ENCODE measurements around the gene CRYBG2. TPM values are rescaled to one million over a fixed set of nuclear protein-coding genes. Genes with fewer than 3 reads are reported as not detected.

CRYBG2 gene
- total and polyA plus RNA-seq, 2 of the 13 experiments (the other 11 are each of a cell fraction or from before 2014, with no cell fraction given), result 1.3 to 2.9 TPM

- Histone ChIP-seq H3K79me2 (ENCODE audit: insufficient read depth, low read length) (no peaks in the 10 kb centered on the region), H3K4me2 (ENCODE audit: low read depth, low read length) (peak overlapping the region; percentile 77), H4K20me1 (ENCODE audit: insufficient read depth, low read length) (no peaks in the 10 kb centered on the region), H3K4me3 (replicated peaks in 1 of 3; ENCODE audit: insufficient read depth in 1 of 3, low read depth in 2 of 3, low read length in 3 of 3) (peak overlapping the region in 2 of 3 experiments; percentile 16 to 49; a peak in 4 of 6 replicates), H3K9ac (ENCODE audit: insufficient read depth, low read depth, low read length) (peak overlapping the region; percentile 67), H3K36me3 (replicated peaks in 1 of 2; ENCODE audit: control insufficient read depth in 1 of 2, insufficient read depth in 2 of 2, low read length in 2 of 2) (no peaks in the 10 kb centered on the region), H3K9me3 (ENCODE audit: low read length) (no peaks in the 10 kb centered on the region), H3K27ac (ENCODE audit: extremely low read length, insufficient read depth, low read length) (peak overlapping the region; percentile 81), H3K27me3 (ENCODE audit: control insufficient read depth in 1 of 2, insufficient read depth in 2 of 2, low read length in 2 of 2) (no peaks in the 10 kb centered on the region), H3K4me1 (ENCODE audit: insufficient read depth, low read length) (peaks cover 88% of the 10 kb centered on the region), H2AFZ (ENCODE audit: low read length) (no peak overlapping the region)
- CTCF ChIA-PET (ENCODE audit: low intra/inter-chr PET ratio, low total read pairs), result interaction anchor here (1.3 kb wide), 1 partner anchor 74 kb away, joined by 3 read pairs; no protein-coding TSS in a partner anchor
- ATAC-seq, result peak; percentile 84
- POLR2A ChIA-PET, result interaction anchor here (0.7 to 3.0 kb wide), 9 partner anchors 9 to 79 kb away, joined by 3 to 65 read pairs (median 5); partner anchors contain the start of genes DHDDS and SH3BGRL3
- WGBS (ENCODE audit: low lambda C conversion rate), result 13% methylated on average over 12 of the region's 15 CpGs
- in situ Hi-C loops (cut with HindIII; ENCODE audit: extremely low pct_ligation_motif_present, low pct_unique_long_range_greater_than_20kb), result no loop called here
- intact Hi-C loops (cut with micrococcal nuclease; ENCODE audit: unreplicated experiment), result loop anchor here (1.0 kb wide), 1 partner anchor 7 kb away; no protein-coding TSS in a partner anchor
- BruUV-seq (replicated peaks), result TSS peak; percentile 91
- DNase-seq (ENCODE audit: low spot score), result peak; percentile 90
- FAIRE-seq, result peak; percentile 98
- TF ChIP-seq ZNF747 (CRISPR knock-in tag; IDR thresholded peaks at IDR 0.05; ENCODE audit: borderline replicate concordance), result no peak; the same call in 1 of the 2 replicates
- TF ChIP-seq HOXA3 (CRISPR knock-in tag; IDR thresholded peaks at IDR 0.05), result no peak
- no peak for TF ChIP-seq NFE2L2 (IDR thresholded peaks at IDR 0.05; ENCODE audit: low read length)
- TF ChIP-seq ZNF839 (CRISPR knock-in tag; IDR thresholded peaks at IDR 0.05; ENCODE audit: borderline replicate concordance), result 0 out of 2 replicates have a peak, but pooled peaks have one; percentile 72
- TF ChIP-seq ZNF251 (CRISPR knock-in tag; IDR thresholded peaks at IDR 0.05), result no peak
- no peak for TF ChIP-seq MBNL3 (CRISPR knock-in tag; conservative IDR thresholded peaks at IDR 0.05)
- no peak for TF ChIP-seq ZNF333 (CRISPR knock-in tag; IDR thresholded peaks at IDR 0.05; ENCODE audit: borderline replicate concordance)
- no peak for TF ChIP-seq KIAA2018 (CRISPR knock-in tag; IDR thresholded peaks at IDR 0.05; ENCODE audit: borderline replicate concordance)
- TF ChIP-seq CAMTA2 (CRISPR knock-in tag; IDR thresholded peaks at IDR 0.05; ENCODE audit: borderline replicate concordance), result no peak
- TF ChIP-seq ZNF800 (CRISPR knock-in tag; IDR thresholded peaks at IDR 0.05), result no peak
- TF ChIP-seq PITX1 (CRISPR knock-in tag; IDR thresholded peaks at IDR 0.05), result no peak
- TF ChIP-seq SATB2 (CRISPR knock-in tag; IDR thresholded peaks at IDR 0.05), result no peak
- TF ChIP-seq CEBPG (CRISPR knock-in tag; IDR thresholded peaks at IDR 0.05), result peak; percentile 92
These were observed 4.8 kb upstream of the CRYBG2 start for GRCh38 chr1:26358411-26359384.
